A549 (cell line): ENCODE measurements around the gene KCNAB1. TPM values are rescaled to one million over a fixed set of nuclear protein-coding genes. Genes with fewer than 3 reads are reported as not detected.

ENCODE experiments used
- ATAC-seq, 2 experiments: fragments of 200-7000 bp in 1 of 2; fragments of >200 bp in 1 of 2; cut with Nextera tagmentation in 1 of 2; cut with Tn5 transposase in 1 of 2; 3 replicates each; pipeline versions ENCODE4 v1.8.0 to v1.9.1; 2018 to 2020; ENCODE audit warnings: mild to moderate bottlenecking in 1 of 2, moderate library complexity in 1 of 2
- CTCF ChIA-PET: fragments of 300-600 bp; sonication (Branson Sonifier 250); formaldehyde crosslinking; extraction: SDS; loops from one replicate; lab custom pipeline; 2021; ENCODE audit warnings: antibody characterized with exemption, inconsistent platforms; lab: Yijun Ruan, JAX
- POLR2A ChIA-PET: fragments of 350-600 bp; formaldehyde crosslinking; extraction: SDS; loops from one replicate; lab custom pipeline; 2021; ENCODE audit warnings: antibody characterized with exemption, inconsistent platforms; lab: Yijun Ruan, JAX
- DNase-seq, 2 experiments: peaks; one replicate each; pipeline versions ENCODE4 v3.0.0 to v3.0.0-alpha.2; 2011 to 2016; ENCODE audit warnings: low read depth in 1 of 2, low spot score in 1 of 2
- FAIRE-seq: peaks from 2 replicates; lab custom pipeline; 2011; peaks lifted over from hg19 to GRCh38; lab: Jason Lieb, UNC
- H3K27ac ChIP-seq, 2 experiments: fragments of >200 bp; sonication (Bioruptor Twin); formaldehyde crosslinking; 3 replicates each; pipeline ENCODE4 v1.5.1; 2016 to 2017
- H3K4me1 ChIP-seq: fragments of >200 bp; sonication (Bioruptor Twin); formaldehyde crosslinking; 3 replicates; pipeline ENCODE4 v1.6.1; 2016
- H3K4me2 ChIP-seq: fragments of >200 bp; sonication (Bioruptor Twin); formaldehyde crosslinking; 3 replicates; pipeline ENCODE4 v1.6.1; 2016
- H3K4me3 ChIP-seq: fragments of >200 bp; sonication (Bioruptor Twin); formaldehyde crosslinking; 3 replicates; pipeline ENCODE4 v1.5.1; 2016
- H3K9me3 ChIP-seq: fragments of >200 bp; sonication (Bioruptor Twin); formaldehyde crosslinking; 3 replicates; pipeline ENCODE4 v1.6.1; 2016
- ATOH8 ChIP-seq: fragments of 250-450 bp; sonication (Bioruptor Pico); IDR thresholded peaks from 2 replicates; pipeline ENCODE4 v1.5.0; 2020; ENCODE audit warnings: low read depth, mild to moderate bottlenecking, moderate library complexity
- BCL3 ChIP-seq: fragments of >200 bp; sonication (Bioruptor Twin); formaldehyde crosslinking; IDR thresholded peaks from 3 replicates; pipeline ENCODE4 v1.6.1; 2016
- CBX2 ChIP-seq: fragments of 200-600 bp; sonication (generic); IDR thresholded peaks from 2 replicates; pipeline ENCODE4 v1.6.1; 2016; ENCODE audit warnings: low read depth, mild to moderate bottlenecking, borderline replicate concordance
- CBX8 ChIP-seq: fragments of 200-600 bp; sonication (generic); IDR thresholded peaks from 2 replicates; pipeline ENCODE4 v1.6.1; 2016
- CHD2 ChIP-seq: fragments of 150-350 bp; IDR thresholded peaks from 2 replicates; pipeline ENCODE4 v1.6.1; 2014; ENCODE audit warnings: low read length; ENCODE audit not compliant: partially characterized antibody
- E2F6 ChIP-seq: IDR thresholded peaks from 2 replicates; pipeline ENCODE4 v1.6.1; 2012; ENCODE audit warnings: low read depth, borderline replicate concordance
- EHF ChIP-seq: fragments of 250-450 bp; sonication (Bioruptor Pico); IDR thresholded peaks from 2 replicates; pipeline ENCODE4 v1.5.0; 2020; ENCODE audit warnings: mild to moderate bottlenecking
- FOSB ChIP-seq: fragments of 250-450 bp; sonication (Bioruptor Pico); IDR thresholded peaks from 2 replicates; pipeline ENCODE4 v1.5.0; 2020; ENCODE audit warnings: mild to moderate bottlenecking, moderate library complexity
- HDAC2 ChIP-seq: fragments of 200-600 bp; sonication (generic); IDR thresholded peaks from 2 replicates; pipeline ENCODE4 v1.6.1; 2016
- HEYL ChIP-seq: fragments of 250-450 bp; sonication (Bioruptor Pico); IDR thresholded peaks from 2 replicates; pipeline ENCODE4 v1.8.0; 2021; ENCODE audit warnings: mild to moderate bottlenecking, moderate library complexity
- HMGXB4 ChIP-seq: fragments of 250-450 bp; sonication (Bioruptor Pico); IDR thresholded peaks from 2 replicates; pipeline ENCODE4 v1.5.0; 2021; ENCODE audit warnings: mild to moderate bottlenecking, moderate library complexity, borderline replicate concordance
- JUN ChIP-seq, 2 experiments: fragments of >200 bp; sonication (Bioruptor Twin); formaldehyde crosslinking; IDR thresholded peaks; 2 replicates in 1 of 2; 3 replicates in 1 of 2; pipeline ENCODE4 v1.6.1; 2016 to 2017
- JUNB ChIP-seq: fragments of >200 bp; sonication (Bioruptor Twin); formaldehyde crosslinking; IDR thresholded peaks from 2 replicates; pipeline ENCODE4 v1.6.1; 2016
- MAFK ChIP-seq: fragments of 450-650 bp; IDR thresholded peaks from 2 replicates; pipeline ENCODE4 v1.6.1; 2014; ENCODE audit not compliant: partially characterized antibody
- MAX ChIP-seq: IDR thresholded peaks from 2 replicates; pipeline ENCODE4 v1.6.1; 2012
- MAZ ChIP-seq: fragments of 150-350 bp; IDR thresholded peaks from 2 replicates; pipeline ENCODE4 v1.6.1; 2014; ENCODE audit warnings: antibody characterized with exemption, low read depth, low read length, borderline replicate concordance
- MYC ChIP-seq: IDR thresholded peaks from 2 replicates; pipeline ENCODE4 v1.6.1; 2012; ENCODE audit warnings: mild to moderate bottlenecking, inconsistent platforms, low read length, improper control_type of control experiment, borderline replicate concordance
- PHF8 ChIP-seq: fragments of 200-600 bp; sonication (generic); IDR thresholded peaks from 2 replicates; pipeline ENCODE4 v1.6.1; 2016; ENCODE audit warnings: low read depth, mild to moderate bottlenecking, antibody characterized with exemption, moderate library complexity, borderline replicate concordance
- POLR2AphosphoS2 ChIP-seq: conservative IDR thresholded peaks from 2 replicates; pipeline ENCODE4 v1.6.1; 2012; ENCODE audit warnings: low read length, improper control_type of control experiment, inconsistent platforms
- RAD21 ChIP-seq, 2 experiments: fragments of >200 bp in 1 of 2; sonication (Bioruptor Twin) in 1 of 2; formaldehyde crosslinking in 1 of 2; IDR thresholded peaks in 1 of 2; conservative IDR thresholded peaks in 1 of 2; 2 replicates in 1 of 2; 3 replicates in 1 of 2; pipeline ENCODE4 v1.6.1; 2012 to 2018; ENCODE audit warnings: inconsistent platforms in 1 of 2
- RNF2 ChIP-seq: fragments of 200-600 bp; sonication (generic); IDR thresholded peaks from 2 replicates; pipeline ENCODE4 v1.6.1; 2016; ENCODE audit warnings: low read depth, mild to moderate bottlenecking, antibody characterized with exemption, moderate library complexity, borderline replicate concordance
- ZC3H11A ChIP-seq: fragments of 450-650 bp; IDR thresholded peaks from 2 replicates; pipeline ENCODE4 v1.6.1; 2014; ENCODE audit warnings: antibody characterized with exemption, mild to moderate bottlenecking
- ZFP36 ChIP-seq: fragments of 450-650 bp; IDR thresholded peaks from 2 replicates; pipeline ENCODE4 v1.6.1; 2014; ENCODE audit warnings: borderline replicate concordance; ENCODE audit not compliant: partially characterized antibody
- WGBS: methylation state at CpG from one replicate; pipeline ENCODE4 v1.1.6; 2017; ENCODE audit errors: missing lambda C conversion rate; 5-methylcytosine and 5-hydroxymethylcytosine counted together
- polyA plus RNA-seq, 4 experiments: library from polyadenylated mRNA; depleted of rRNA in 3 of 4; stranded (reverse); fragments of >200 nt; fragmentation: RNase III in 1 of 4; extraction: RNeasy Plus Mini Kit Qiagen cat#74134 plus additional on column Dnase treatment in 1 of 4; gene quantifications; 2 replicates in 3 of 4; 3 replicates in 1 of 4; pipeline ENCODE4 v1.2.3, GENCODE V29; 2011 to 2017

KCNAB1 gene
- polyA plus RNA-seq, 2 of the 4 experiments (the other 2 are of a cell fraction), result not detected

- no peak for FAIRE-seq
- CTCF ChIA-PET, result interaction anchor here (1.6 to 2.5 kb wide), 3 partner anchors 9 to 227 kb away, joined by 3 to 7 read pairs (median 5); no protein-coding TSS in a partner anchor
- no peak for TF ChIP-seq RAD21 (conservative IDR thresholded peaks at IDR 0.05 in 1 of 2, IDR thresholded peaks at IDR 0.05 in 1 of 2)
- no peak for TF ChIP-seq MYC
- no peak for TF ChIP-seq CHD2
- no peak for TF ChIP-seq HMGXB4 (CRISPR knock-in tag)
- TF ChIP-seq RNF2, result no peak
- no peak for TF ChIP-seq MAX
- no peak for TF ChIP-seq JUNB
- TF ChIP-seq MAZ, result no peak
- TF ChIP-seq EHF (CRISPR knock-in tag), result no peak
- no peak for TF ChIP-seq ATOH8 (CRISPR knock-in tag)
- TF ChIP-seq POLR2AphosphoS2, result no peak
- TF ChIP-seq BCL3, result no peak
- no peak for TF ChIP-seq ZC3H11A
- TF ChIP-seq E2F6, result no peak
- no peak for TF ChIP-seq CBX2
- no peak for TF ChIP-seq HDAC2
- TF ChIP-seq HEYL (CRISPR knock-in tag), result no peak
- TF ChIP-seq, all 56 proteins: peak for 0
- no peak overlapping the region for H3K4me2 ChIP-seq
- no peaks in the 10 kb centered on the region for H3K4me1 ChIP-seq
- WGBS, result 40% methylated on average over 7 of the region's 7 CpGs
- no peaks in the 10 kb centered on the region for H3K9me3 ChIP-seq
- no peak for ATAC-seq
- no peak overlapping the region for H3K4me3 ChIP-seq
- POLR2A ChIA-PET, result no interaction called here
- no peak for DNase-seq
- H3K27ac ChIP-seq, result no peak overlapping the region
Observed at GRCh38 chr3:156377718-156378117, 257.3 kb downstream of the KCNAB1 start.

GRCh38 chr3:156378871-156379270 is 258.5 kb downstream of the KCNAB1 start:
- Histone ChIP-seq H3K27ac (no peak overlapping the region), H3K4me3 (no peak overlapping the region), H3K9me3 (no peaks in the 10 kb centered on the region), H3K4me2 (no peak overlapping the region), H3K4me1 (no peaks in the 10 kb centered on the region)
- no peak for FAIRE-seq
- DNase-seq, result no peak
- 35% methylated on average over 3 of the region's 3 CpGs for WGBS
- ChIA-PET POLR2A (no interaction called here), CTCF (interaction anchor here (0.9 to 2.5 kb wide), 2 partner anchors 225 to 228 kb away, joined by 3 to 7 read pairs; no protein-coding TSS in a partner anchor)
- ATAC-seq, result no peak
- peak; percentile 62 for TF ChIP-seq MAFK
- TF ChIP-seq ZFP36, result no peak

- ATAC-seq, result no peak
- Histone ChIP-seq H3K4me3 (no peak overlapping the region), H3K4me2 (no peak overlapping the region), H3K4me1 (no peaks in the 10 kb centered on the region), H3K9me3 (no peaks in the 10 kb centered on the region), H3K27ac (no peak overlapping the region)
- ChIA-PET CTCF (interaction anchor here (0.9 to 2.5 kb wide), 2 partner anchors 225 to 229 kb away, joined by 3 to 7 read pairs; no protein-coding TSS in a partner anchor), POLR2A (no interaction called here)
- FAIRE-seq, result no peak
- WGBS, result 0% methylated on average over 1 of the region's 1 CpG
- TF ChIP-seq CBX8 (no peak), PHF8 (no peak), JUN (IDR thresholded peaks at IDR 0.05) (no peak), FOSB (CRISPR knock-in tag) (no peak), JUNB (no peak)
- DNase-seq, result no peak
Observed at GRCh38 chr3:156379327-156379726, 258.9 kb downstream of the KCNAB1 start.
